Body of pancreas (tissue), 4 donors: ENCODE data around the gene SH3PXD2A.

Source experiments
- CTCF ChIP-seq, 7 experiments: fragments of 450-650 bp in 4 of 7; fragments of 200-600 bp in 3 of 7; sonication (generic) in 3 of 7; IDR thresholded peaks; one replicate each; pipeline ENCODE4 v1.5.1; 2016 to 2019; ENCODE audit warnings: antibody characterized with exemption in 7 of 7
- POLR2A ChIP-seq, 3 donors: fragments of 450-650 bp; IDR thresholded peaks; one replicate each; pipeline ENCODE4 v1.6.1; 2016; ENCODE audit warnings: antibody characterized with exemption in 3 of 3, mild to moderate bottlenecking in 2 of 3

- no peak for TF ChIP-seq CTCF (IDR thresholded peaks at IDR 0.05)
- TF ChIP-seq POLR2A (IDR thresholded peaks at IDR 0.05), result no peak
These were observed 165.1 kb downstream of the SH3PXD2A start for GRCh38 chr10:103690281-103690680.
